HG03108 (cell line): ENCODE results near the gene TPM2.

Source experiments
- ATAC-seq: cut with Tn5 transposase; IDR thresholded peaks from one replicate; pipeline ENCODE4 v1.9.1; 2021; ENCODE audit warnings: moderate library complexity; ENCODE audit not compliant: unreplicated experiment

Gene TPM2

DNA sequence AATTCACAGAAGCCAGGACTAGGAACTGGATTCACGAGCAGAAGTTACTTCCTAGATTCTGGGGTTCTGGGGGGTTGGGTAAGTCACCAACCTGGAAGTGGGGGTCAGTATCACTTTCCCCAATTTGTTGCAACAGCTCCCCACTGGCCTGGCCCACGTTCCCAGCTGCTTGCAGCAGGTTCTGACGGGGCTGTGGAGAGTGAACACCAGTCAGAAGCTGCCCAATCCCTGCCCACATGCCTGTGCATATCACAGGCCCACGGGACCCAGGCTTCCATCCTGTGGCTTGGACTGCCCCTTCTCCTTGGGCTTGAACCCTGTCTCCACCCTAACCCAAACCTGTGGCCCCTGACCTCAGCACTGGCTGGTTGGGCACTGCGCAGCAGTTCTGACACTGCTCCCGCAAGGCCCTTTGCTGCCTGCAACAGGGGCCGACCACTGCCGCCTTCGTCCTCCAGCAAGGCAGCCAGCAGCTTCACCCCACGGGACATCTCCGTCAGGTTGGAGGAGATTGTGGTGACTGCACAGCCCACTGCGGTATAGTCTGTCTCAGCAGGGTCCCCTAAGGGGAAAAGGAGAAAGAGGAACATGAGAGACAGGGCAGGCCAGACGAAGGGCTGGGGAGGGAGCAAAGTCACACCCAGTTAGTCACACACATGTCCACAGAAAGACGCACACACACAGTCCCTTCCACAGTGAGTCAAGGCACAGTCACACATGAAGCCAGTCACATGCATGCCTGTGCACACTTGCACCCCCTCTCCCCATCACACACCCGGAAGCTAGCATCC, 29.2 kb upstream of the TPM2 start:
- no peak for ATAC-seq

- ATAC-seq, result no peak
These were observed 27.6 kb upstream of the TPM2 start for GRCh38 chr9:35717132-35717870.

DNA sequence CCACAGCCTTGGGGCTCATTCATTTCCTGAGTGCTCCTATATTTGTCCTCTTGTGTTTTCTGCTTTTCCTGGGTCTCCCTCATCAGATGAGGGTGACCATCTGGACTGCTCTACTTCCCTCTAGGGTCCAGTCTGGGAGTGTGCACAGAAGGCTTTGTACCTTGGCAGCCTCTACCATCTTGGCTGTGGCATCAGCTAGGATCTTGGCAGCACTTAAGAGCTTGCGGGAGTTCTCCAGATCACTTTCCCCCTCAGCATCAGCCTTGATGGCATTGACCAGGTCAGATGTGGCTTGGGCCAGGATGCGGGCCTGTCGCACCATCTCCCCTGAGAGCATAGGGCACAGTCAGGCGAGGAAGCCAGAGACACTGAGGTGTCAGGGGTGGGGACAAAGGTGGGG, 26.5 kb upstream of the TPM2 start:
- ATAC-seq, result no peak

DNA sequence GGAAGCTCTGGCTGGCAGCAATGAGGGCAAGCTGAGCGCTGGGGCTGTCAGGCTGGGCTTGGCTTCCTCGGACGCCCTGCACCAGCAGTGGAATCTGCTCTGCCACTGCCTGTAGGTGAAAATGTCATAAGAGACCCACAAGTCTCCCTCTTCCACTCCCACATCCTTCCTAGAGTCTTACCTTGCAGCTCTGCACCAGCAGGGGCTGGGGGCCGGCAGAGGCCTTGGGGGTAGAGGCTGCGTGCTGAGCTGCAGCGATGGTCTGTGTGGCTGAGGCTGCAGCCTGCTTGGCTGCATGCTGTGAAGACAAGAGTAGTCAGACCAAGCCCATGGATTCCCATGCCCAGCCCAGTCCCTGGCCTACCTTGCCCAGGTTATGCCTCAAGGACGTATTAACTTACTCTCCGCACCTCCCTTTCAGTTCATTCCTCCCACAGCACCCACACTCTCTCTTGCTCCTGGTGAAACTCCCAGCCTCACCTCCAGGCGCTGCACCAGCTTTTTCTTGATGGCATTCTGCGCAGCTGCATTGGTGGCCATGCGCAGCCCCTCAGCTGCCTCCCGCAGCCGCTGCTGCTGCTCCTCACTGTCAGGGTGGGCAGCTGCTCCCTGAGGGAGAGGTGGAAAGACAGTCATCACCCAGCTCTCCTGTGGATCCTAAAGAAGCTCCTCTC, 25.0 kb upstream of the TPM2 start:
- no peak for ATAC-seq

GRCh38 chr9:35714123-35714522, 24.4 kb upstream of the TPM2 start:
- no peak for ATAC-seq

DNA sequence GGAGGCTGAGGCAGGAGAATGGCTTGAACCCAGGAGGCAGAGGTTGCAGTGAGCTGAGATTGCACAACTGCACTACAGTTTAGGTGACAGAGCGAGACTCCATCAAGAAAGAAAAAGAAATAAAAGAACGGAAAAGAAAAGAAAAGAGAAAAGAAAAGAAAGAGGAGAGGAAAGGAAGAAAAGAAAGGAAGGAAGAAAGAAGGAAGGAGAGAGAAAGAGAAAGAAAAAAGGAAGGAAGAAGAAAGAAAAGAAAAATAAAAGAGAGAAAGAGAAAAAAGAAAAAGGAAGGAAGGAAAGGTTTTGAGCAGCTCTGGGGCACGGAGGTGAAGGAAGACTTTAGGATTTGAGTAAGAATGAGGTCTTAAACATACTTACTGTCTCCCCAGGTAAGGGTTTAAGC, 23.9 kb upstream of the TPM2 start:
- no peak for ATAC-seq

GRCh38 chr9:35712762-35713400, 23.2 kb upstream of the TPM2 start:
- ATAC-seq, result no peak

DNA sequence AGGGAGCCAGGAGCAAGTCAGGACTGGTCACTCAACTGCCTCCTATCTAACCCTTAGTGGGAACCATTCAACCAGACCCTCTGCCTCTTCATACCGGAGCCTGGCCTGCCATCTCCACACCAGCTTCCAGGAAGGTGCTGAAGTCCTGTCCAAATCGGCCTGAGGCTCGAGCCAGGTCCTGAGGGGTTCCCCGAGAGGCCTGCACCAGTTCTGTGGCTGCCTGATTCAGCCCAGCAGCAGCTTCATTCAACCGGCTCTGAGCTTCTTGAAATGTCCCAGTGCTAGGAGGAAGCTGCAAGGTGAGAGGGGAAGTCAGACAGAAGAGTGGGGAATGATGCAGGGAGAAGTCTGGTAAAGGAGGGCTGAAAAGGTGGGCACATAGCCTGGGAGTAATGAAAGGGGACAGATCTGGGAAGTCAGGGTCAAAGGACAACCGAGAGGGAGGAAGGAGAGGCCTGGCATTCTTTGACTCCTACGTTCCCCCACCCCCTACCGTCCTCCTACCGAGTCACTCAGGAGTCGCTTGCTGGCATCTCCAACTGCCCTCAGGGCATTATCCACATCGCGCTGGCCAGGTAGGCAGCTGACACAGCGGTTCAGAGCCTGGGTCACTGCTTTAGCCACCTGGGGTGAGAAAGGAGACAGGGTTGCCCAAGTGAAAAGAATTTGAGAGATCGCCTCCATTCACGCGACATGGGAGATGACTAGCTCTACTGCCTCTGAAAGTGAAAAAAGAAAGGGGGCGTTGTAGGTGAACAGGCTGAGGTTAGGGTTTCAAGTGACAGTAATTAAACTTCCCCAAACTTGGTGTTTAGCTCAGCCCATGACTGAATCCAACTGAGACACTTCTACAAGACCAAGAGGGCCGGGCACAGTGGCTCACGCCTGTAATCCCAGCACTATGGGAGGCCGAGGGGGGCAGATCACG, 22.0 kb upstream of the TPM2 start:
- ATAC-seq, result no peak

GRCh38 chr9:35710818-35711500, 21.2 kb upstream of the TPM2 start:
- ATAC-seq, result no peak

GRCh38 chr9:35708146-35708545, 18.4 kb upstream of the TPM2 start:
- no peak for ATAC-seq

GRCh38 chr9:35706951-35707350, 17.2 kb upstream of the TPM2 start:
- ATAC-seq, result no peak

- ATAC-seq, result no peak
These were observed 16.2 kb upstream of the TPM2 start for GRCh38 chr9:35705836-35706430.

- ATAC-seq, result no peak
These were observed 15.6 kb upstream of the TPM2 start for GRCh38 chr9:35705372-35705771.

GRCh38 chr9:35703906-35704672, 14.4 kb upstream of the TPM2 start:
- ATAC-seq, result no peak

DNA sequence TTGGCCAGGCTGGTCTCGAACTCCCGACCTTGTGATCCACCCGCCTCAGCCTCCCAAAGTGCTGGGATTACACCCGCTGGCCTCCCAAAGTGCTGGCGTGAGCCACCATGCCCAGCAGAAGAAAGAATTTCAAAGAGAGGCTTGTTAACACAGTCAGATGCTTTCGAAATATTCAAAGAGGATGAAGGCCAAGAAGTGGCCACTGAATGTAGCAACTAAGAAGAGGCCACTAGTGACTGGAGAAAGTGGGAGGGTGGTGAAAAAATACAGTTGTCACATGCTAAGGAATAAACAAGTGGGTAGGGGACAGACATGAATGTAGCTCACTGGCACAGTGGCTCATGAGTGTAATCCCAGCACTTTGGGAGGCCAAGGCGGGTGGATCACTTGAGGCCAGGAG, 13.0 kb upstream of the TPM2 start:
- no peak for ATAC-seq

DNA sequence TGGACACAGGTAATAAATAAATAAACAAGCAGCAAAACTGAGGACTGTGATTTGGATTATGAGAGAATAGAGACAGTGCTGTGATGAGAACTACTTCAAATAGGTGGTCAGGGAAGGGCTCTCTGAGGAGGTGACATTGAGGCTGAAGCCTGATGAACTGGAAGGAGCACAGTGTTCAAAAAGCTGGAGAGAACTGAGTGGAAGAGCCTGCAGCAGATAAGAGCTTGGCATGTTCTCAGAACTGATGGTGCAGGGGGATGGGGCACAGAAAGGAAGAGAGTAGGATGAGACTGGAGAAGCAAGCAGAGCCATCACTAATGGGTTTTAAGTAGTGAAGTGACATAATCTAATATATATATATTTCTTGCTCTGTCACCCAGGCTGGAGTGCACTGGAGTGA, 11.2 kb upstream of the TPM2 start:
- no peak for ATAC-seq

- ATAC-seq, result no peak
These were observed 10.3 kb upstream of the TPM2 start for GRCh38 chr9:35700031-35700430.

GRCh38 chr9:35698231-35698630, 8.5 kb upstream of the TPM2 start:
- ATAC-seq, result no peak

- no peak for ATAC-seq
These were observed 7.8 kb upstream of the TPM2 start for GRCh38 chr9:35697486-35697885.
